B cell (primary cell): ENCODE results near the gene CCDC194. TPM values are rescaled to one million over a fixed set of nuclear protein-coding genes. Genes with fewer than 3 reads are reported as not detected.

ENCODE experiments used
- ATAC-seq: fragments of 200-7000 bp; cut with Tn5 transposase; one replicate; pipeline ENCODE4 v1.10.0; 2021; ENCODE audit warnings: low read depth, mild to moderate bottlenecking, moderate number of reproducible peaks, moderate library complexity
- CTCF ChIA-PET: fragments of 350-600 bp; sonication (Branson Sonifier 250); formaldehyde crosslinking; loops from one replicate; lab custom pipeline; 2021; ENCODE audit warnings: antibody characterized with exemption, inconsistent platforms; lab: Charles Lee
- POLR2A ChIA-PET: fragments of 350-600 bp; sonication (Branson Sonifier 250); formaldehyde crosslinking; loops from one replicate; lab custom pipeline; 2021; ENCODE audit warnings: antibody characterized with exemption; lab: Charles Lee
- DNase-seq: peaks from one replicate; pipeline ENCODE4 v3.0.0; 2013
- H2AFZ ChIP-seq: 2 replicates; pipeline ENCODE4 v1.6.1; 2012; ENCODE audit warnings: mild to moderate bottlenecking, low read depth, low read length; ENCODE audit not compliant: insufficient read depth, poor library complexity, severe bottlenecking
- H3K27ac ChIP-seq, 2 donors: 1 replicate in 1 of 2; 2 replicates in 1 of 2; pipeline ENCODE4 v1.5.1; 2012 to 2013; ENCODE audit warnings: low read length in 2 of 2, mild to moderate bottlenecking in 2 of 2, moderate library complexity in 1 of 2
- H3K27me3 ChIP-seq, 4 experiments: fragments of 200-600 bp in 1 of 4; sonication (generic) in 1 of 4; replicated peaks in 1 of 4; 1 replicate in 2 of 4; 2 replicates in 2 of 4; pipeline versions ENCODE4 v1.6.1 to v1.7.0; 2013 to 2016; ENCODE audit warnings: low read length in 3 of 4, mild to moderate bottlenecking in 2 of 4, mixed read lengths in 1 of 4, moderate library complexity in 1 of 4; ENCODE audit not compliant: insufficient read depth in 4 of 4, control insufficient read depth in 3 of 4; ENCODE audit errors: control extremely low read depth in 1 of 4
- H3K36me3 ChIP-seq, 2 experiments: replicated peaks in 1 of 2; 1 replicate in 1 of 2; 2 replicates in 1 of 2; pipeline versions ENCODE4 v1.6.1 to v1.7.1; 2013; ENCODE audit warnings: low read length in 1 of 2; ENCODE audit not compliant: insufficient read depth in 2 of 2, control insufficient read depth in 1 of 2; ENCODE audit errors: control extremely low read depth in 1 of 2, extremely low read depth in 1 of 2
- H3K4me1 ChIP-seq, 2 donors: fragments of 200-600 bp in 1 of 2; sonication (generic) in 1 of 2; 1 replicate in 1 of 2; 2 replicates in 1 of 2; pipeline versions ENCODE4 v1.5.1 to v1.6.1; 2013 to 2017; ENCODE audit warnings: low read length in 2 of 2; ENCODE audit not compliant: control insufficient read depth in 2 of 2, insufficient read depth in 2 of 2
- H3K4me2 ChIP-seq: replicated peaks from 2 replicates; pipeline ENCODE3; 2012; ENCODE audit warnings: mild to moderate bottlenecking, low read depth, low read length; ENCODE audit not compliant: poor library complexity, severe bottlenecking
- H3K4me3 ChIP-seq, 5 experiments: fragments of 200-600 bp in 1 of 5; sonication (generic) in 1 of 5; 1 replicate in 3 of 5; 2 replicates in 2 of 5; pipeline versions ENCODE4 v1.5.1 to v1.7.0; 2011 to 2016; ENCODE audit warnings: low read length in 4 of 5, mild to moderate bottlenecking in 4 of 5, low read depth in 2 of 5, control low read depth in 1 of 5, moderate library complexity in 1 of 5; ENCODE audit not compliant: insufficient read depth in 1 of 5; ENCODE audit errors: control extremely low read depth in 1 of 5, extremely low read depth in 1 of 5
- H3K79me2 ChIP-seq: fragments of 200-600 bp; sonication (generic); one replicate; pipeline ENCODE4 v1.6.0; 2016; ENCODE audit warnings: low read length; ENCODE audit not compliant: control insufficient read depth, insufficient read depth
- H3K9ac ChIP-seq: fragments of 200-600 bp; sonication (generic); 2 replicates; pipeline ENCODE4 v1.6.1; 2017; ENCODE audit warnings: mild to moderate bottlenecking, low read length, moderate library complexity
- H3K9me3 ChIP-seq, 3 donors: one replicate each; pipeline versions ENCODE4 v1.6.1 to v1.7.1; 2013; ENCODE audit warnings: low read length in 2 of 3; ENCODE audit not compliant: control insufficient read depth in 2 of 3, insufficient read depth in 1 of 3; ENCODE audit errors: control extremely low read depth in 1 of 3
- H4K20me1 ChIP-seq: 2 replicates; pipeline ENCODE4 v1.6.0; 2012; ENCODE audit warnings: mild to moderate bottlenecking, low read length; ENCODE audit not compliant: insufficient read depth, control insufficient read depth, poor library complexity, severe bottlenecking
- H3K27ac Mint-ChIP-seq: one replicate; pipeline ENCODE4 v1.8.0; 2021; ENCODE audit warnings: mixed read lengths
- H3K27me3 Mint-ChIP-seq: one replicate; pipeline ENCODE4 v1.8.0; 2021; ENCODE audit warnings: mixed read lengths
- H3K4me1 Mint-ChIP-seq: one replicate; pipeline ENCODE4 v1.8.0; 2021; ENCODE audit warnings: mixed read lengths
- H3K4me3 Mint-ChIP-seq: one replicate; pipeline ENCODE4 v1.8.0; 2021; ENCODE audit warnings: mixed read lengths
- H3K9me3 Mint-ChIP-seq: one replicate; pipeline ENCODE4 v1.8.0; 2022; ENCODE audit warnings: mixed read lengths; ENCODE audit not compliant: insufficient read depth
- EZH2 ChIP-seq: IDR thresholded peaks from 2 replicates; pipeline ENCODE4 v1.6.1; 2012; ENCODE audit warnings: borderline replicate concordance, low read depth, mild to moderate bottlenecking, moderate library complexity, low read length; ENCODE audit not compliant: insufficient read depth, poor library complexity, severe bottlenecking
- WGBS: methylation state at CpG from one replicate; pipeline ENCODE4 v1.1.5; 2013; ENCODE audit warnings: missing lambda C conversion rate; ENCODE audit not compliant: insufficient coverage; 5-methylcytosine and 5-hydroxymethylcytosine counted together
- intact Hi-C: fragments of 100-400 bp; cut with micrococcal nuclease; formaldehyde crosslinking; loops from one replicate; pipeline ENCODE4 v1.10.0; 2022
- polyA plus RNA-seq: library from polyadenylated mRNA; depleted of rRNA; stranded (reverse); fragments of >200 nt; gene quantifications from 2 replicates; pipeline ENCODE4 v1.2.3, GENCODE V29; 2012
- total RNA-seq, 2 donors: library from RNA; stranded (reverse); fragments of 120-200 nt in 1 of 2; gene quantifications; 1 replicate in 1 of 2; 2 replicates in 1 of 2; pipeline versions ENCODE4 v1.2.3 to v1.2.4, GENCODE V29; 2013 to 2022
- TF ChIP-seq, protein P1 (sequence below): fragments of 200-600 bp; IDR thresholded peaks from one replicate; pipeline ENCODE4 v1.8.0; 2022; ENCODE audit warnings: antibody characterized with exemption, mild to moderate bottlenecking

The CCDC194 gene
- total and polyA plus RNA-seq, 2 donors (not counting 1 experiment from before 2014, with no cell fraction given) = 1.4 to 3.4 TPM

DNA sequence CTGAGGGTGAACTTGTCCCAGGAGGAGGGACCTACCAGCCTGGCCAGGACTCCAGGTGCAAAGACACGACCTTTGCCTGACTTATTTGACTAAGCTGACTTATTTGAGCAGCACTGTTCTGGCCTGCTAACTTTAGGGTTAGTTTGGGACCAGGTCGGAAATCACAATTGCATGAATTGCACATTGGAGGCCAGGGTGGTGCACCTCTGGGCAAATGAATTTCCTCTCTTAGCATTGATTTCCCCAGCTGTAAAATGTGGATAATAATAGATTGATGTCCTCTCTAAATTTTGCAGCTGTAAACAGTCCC is 12.8 kb upstream of the CCDC194 start:
- ChIA-PET POLR2A (interaction anchor here (0.6 to 1.7 kb wide), 3 partner anchors 13 to 722 kb away, joined by 5 to 10 read pairs (median 5); partner anchors contain the start of genes DDA1 and MVB12A), CTCF (interaction anchor here (0.9 to 2.5 kb wide), 5 partner anchors 11 to 58 kb away, joined by 3 to 10 read pairs (median 6); partner anchors contain the start of gene MVB12A)
- no peaks in the 10 kb centered on the region for H3K27me3 Mint-ChIP-seq
- ATAC-seq = no peak
- H3K4me1 Mint-ChIP-seq = peaks cover 42% of the 10 kb centered on the region
- H3K4me1 ChIP-seq = peaks cover 26 to 45% of the 10 kb centered on the region in 2 donors
- no peaks in the 10 kb centered on the region for H3K9me3 Mint-ChIP-seq
- H3K4me3 Mint-ChIP-seq = peak overlapping the region; percentile 85
- no peaks in the 10 kb centered on the region for H3K27me3 ChIP-seq
- H4K20me1 ChIP-seq = peaks cover 24% of the 10 kb centered on the region
- no peak for TF ChIP-seq EZH2
- TF ChIP-seq, protein P1, sequence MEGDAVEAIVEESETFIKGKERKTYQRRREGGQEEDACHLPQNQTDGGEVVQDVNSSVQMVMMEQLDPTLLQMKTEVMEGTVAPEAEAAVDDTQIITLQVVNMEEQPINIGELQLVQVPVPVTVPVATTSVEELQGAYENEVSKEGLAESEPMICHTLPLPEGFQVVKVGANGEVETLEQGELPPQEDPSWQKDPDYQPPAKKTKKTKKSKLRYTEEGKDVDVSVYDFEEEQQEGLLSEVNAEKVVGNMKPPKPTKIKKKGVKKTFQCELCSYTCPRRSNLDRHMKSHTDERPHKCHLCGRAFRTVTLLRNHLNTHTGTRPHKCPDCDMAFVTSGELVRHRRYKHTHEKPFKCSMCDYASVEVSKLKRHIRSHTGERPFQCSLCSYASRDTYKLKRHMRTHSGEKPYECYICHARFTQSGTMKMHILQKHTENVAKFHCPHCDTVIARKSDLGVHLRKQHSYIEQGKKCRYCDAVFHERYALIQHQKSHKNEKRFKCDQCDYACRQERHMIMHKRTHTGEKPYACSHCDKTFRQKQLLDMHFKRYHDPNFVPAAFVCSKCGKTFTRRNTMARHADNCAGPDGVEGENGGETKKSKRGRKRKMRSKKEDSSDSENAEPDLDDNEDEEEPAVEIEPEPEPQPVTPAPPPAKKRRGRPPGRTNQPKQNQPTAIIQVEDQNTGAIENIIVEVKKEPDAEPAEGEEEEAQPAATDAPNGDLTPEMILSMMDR = no peak
- H3K36me3 ChIP-seq = peaks cover 0 to 11% of the 10 kb centered on the region in 2 experiments
- H3K9ac ChIP-seq = peak overlapping the region; percentile 93
- DNase-seq = peak; percentile 21
- no peaks in the 10 kb centered on the region for H3K9me3 ChIP-seq
- peak overlapping the region; percentile 62 to 95 (median 75) for H3K4me3 ChIP-seq
- peak overlapping the region; percentile 86 for H3K27ac Mint-ChIP-seq
- peak overlapping the region; percentile 98 for H3K4me2 ChIP-seq
- intact Hi-C loops = loop anchor here (10.0 kb wide), 1 partner anchor 148 kb away; the partner anchor contains the start of gene COLGALT1
- H3K79me2 ChIP-seq = peaks cover 54% of the 10 kb centered on the region
- peak overlapping the region; percentile 88 for H2AFZ ChIP-seq
- 0% methylated on average over 2 of the region's 2 CpGs for WGBS
- peak overlapping the region; percentile 72 to 86 for H3K27ac ChIP-seq
